ENCODE measurements around the gene MEFV.

GRCh38 chr16:3252967-3253366 is 3.5 kb downstream of the MEFV start:
- TF ChIP-seq YY1 (IDR thresholded peaks at IDR 0.05; ENCODE audit: insufficient read depth, insufficient read length) (no peak), ZNF274 (IDR thresholded peaks at IDR 0.05; ENCODE audit: low read depth, low read length) (no peak), SUZ12 (IDR thresholded peaks at IDR 0.05; ENCODE audit: extremely low read depth, insufficient read depth, insufficient read length) (no peak)
